Activated CD8-positive, alpha-beta T cell treated with anti-CD3 and anti-CD28 coated beads, Interleukin-2, amount 10 ng/mL, durations not matched to agents 7 days and 5 days (primary cell): Measurements from ENCODE around the gene COL15A1. TPM values are rescaled to one million over a fixed set of nuclear protein-coding genes. Genes with fewer than 3 reads are reported as not detected.

ENCODE experiments used
- ATAC-seq: fragments of 150-1000 bp; cut with Tn5 transposase; one replicate; pipeline ENCODE4 v1.10.0; 2021; ENCODE audit warnings: moderate library complexity
- CTCF ChIA-PET: fragments of 350-600 bp; sonication (Branson Sonifier 250); formaldehyde crosslinking; loops from one replicate; lab custom pipeline; 2021; ENCODE audit warnings: antibody characterized with exemption; lab: Charles Lee
- POLR2A ChIA-PET: fragments of 350-600 bp; sonication (Branson Sonifier 250); formaldehyde crosslinking; loops from one replicate; lab custom pipeline; 2021; ENCODE audit warnings: antibody characterized with exemption; lab: Charles Lee
- DNase-seq: peaks from one replicate; pipeline ENCODE4 v3.0.0-alpha.2; 2020
- H3K27ac Mint-ChIP-seq: one replicate; pipeline ENCODE4 v1.8.0; 2021; ENCODE audit warnings: mild to moderate bottlenecking, mixed read lengths
- H3K27me3 Mint-ChIP-seq: one replicate; pipeline ENCODE4 v1.8.0; 2021; ENCODE audit warnings: low read depth, mixed read lengths
- H3K36me3 Mint-ChIP-seq: one replicate; pipeline ENCODE4 v1.8.0; 2021; ENCODE audit warnings: low read depth, mixed read lengths
- H3K4me1 Mint-ChIP-seq: one replicate; pipeline ENCODE4 v1.8.0; 2021; ENCODE audit warnings: low read depth, mixed read lengths
- H3K4me3 Mint-ChIP-seq: one replicate; pipeline ENCODE4 v1.8.0; 2021; ENCODE audit warnings: mild to moderate bottlenecking, mixed read lengths
- H3K9me3 Mint-ChIP-seq: one replicate; pipeline ENCODE4 v1.8.0; 2022; ENCODE audit warnings: mixed read lengths; ENCODE audit not compliant: insufficient read depth
- total RNA-seq, 2 experiments: library from RNA; stranded (reverse); gene quantifications; one replicate each; pipeline ENCODE4 v1.2.3, GENCODE V29; 2021

Gene COL15A1
- total RNA-seq, 2 experiments from 2014 or later = 0.37 to 0.76 TPM

GRCh38 chr9:99020786-99021436 lies 77.2 kb downstream of the COL15A1 start:
- DNase-seq (no peak), ATAC-seq (no peak)
- no peak overlapping the region for H3K4me3 Mint-ChIP-seq
- ChIA-PET POLR2A (no interaction called here), CTCF (no interaction called here)
- H3K27ac Mint-ChIP-seq = no peak overlapping the region
- H3K9me3 Mint-ChIP-seq = no peaks in the 10 kb centered on the region
- peaks cover 25% of the 10 kb centered on the region for H3K4me1 Mint-ChIP-seq
- H3K27me3 Mint-ChIP-seq = no peaks in the 10 kb centered on the region
- H3K36me3 Mint-ChIP-seq = peaks cover 2% of the 10 kb centered on the region

- ATAC-seq (no peak), DNase-seq (no peak)
- H3K27me3 Mint-ChIP-seq = no peaks in the 10 kb centered on the region
- no peak overlapping the region for H3K4me3 Mint-ChIP-seq
- POLR2A ChIA-PET = no interaction called here
- H3K4me1 Mint-ChIP-seq = peaks cover 25% of the 10 kb centered on the region
- H3K36me3 Mint-ChIP-seq = peaks cover 2% of the 10 kb centered on the region
- CTCF ChIA-PET = no interaction called here
- H3K9me3 Mint-ChIP-seq = no peaks in the 10 kb centered on the region
- no peak overlapping the region for H3K27ac Mint-ChIP-seq
These were observed 77.8 kb downstream of the COL15A1 start for GRCh38 chr9:99021512-99021911.

GRCh38 chr9:99023231-99023630 lies 79.5 kb downstream of the COL15A1 start:
- Mint-ChIP-seq H3K27ac (no peak overlapping the region), H3K9me3 (no peaks in the 10 kb centered on the region), H3K4me3 (no peak overlapping the region), H3K27me3 (no peaks in the 10 kb centered on the region), H3K36me3 (peaks cover 2% of the 10 kb centered on the region), H3K4me1 (peaks cover 40% of the 10 kb centered on the region)
- POLR2A ChIA-PET = interaction anchor here (1.0 kb wide), 1 partner anchor 10 kb away, joined by 3 read pairs; no protein-coding TSS in a partner anchor
- DNase-seq (no peak), ATAC-seq (no peak)
- CTCF ChIA-PET = interaction anchor here (1.6 kb wide), 1 partner anchor 10 kb away, joined by 7 read pairs; no protein-coding TSS in a partner anchor

GRCh38 chr9:99023831-99024230 lies 80.1 kb downstream of the COL15A1 start:
- no peaks in the 10 kb centered on the region for H3K9me3 Mint-ChIP-seq
- H3K4me1 Mint-ChIP-seq = peaks cover 37% of the 10 kb centered on the region
- no peak overlapping the region for H3K4me3 Mint-ChIP-seq
- H3K27ac Mint-ChIP-seq = no peak overlapping the region
- H3K27me3 Mint-ChIP-seq = no peaks in the 10 kb centered on the region
- ATAC-seq = no peak
- no peak for DNase-seq
- POLR2A ChIA-PET = interaction anchor here (1.0 kb wide), 1 partner anchor 10 kb away, joined by 3 read pairs; no protein-coding TSS in a partner anchor
- CTCF ChIA-PET = interaction anchor here (1.6 kb wide), 1 partner anchor 10 kb away, joined by 7 read pairs; no protein-coding TSS in a partner anchor
- H3K36me3 Mint-ChIP-seq = peaks cover under 1% of the 10 kb centered on the region

GRCh38 chr9:99024959-99025358 lies 81.3 kb downstream of the COL15A1 start:
- no peaks in the 10 kb centered on the region for H3K9me3 Mint-ChIP-seq
- DNase-seq (no peak), ATAC-seq (no peak)
- no peaks in the 10 kb centered on the region for H3K36me3 Mint-ChIP-seq
- peaks cover 38% of the 10 kb centered on the region for H3K4me1 Mint-ChIP-seq
- no peaks in the 10 kb centered on the region for H3K27me3 Mint-ChIP-seq
- CTCF ChIA-PET = interaction anchor here (3.7 kb wide), 1 partner anchor 12 kb away, joined by 24 read pairs; no protein-coding TSS in a partner anchor
- POLR2A ChIA-PET = no interaction called here
- no peak overlapping the region for H3K4me3 Mint-ChIP-seq
- H3K27ac Mint-ChIP-seq = no peak overlapping the region

- peak overlapping the region; percentile 33 for H3K27ac Mint-ChIP-seq
- peaks cover 45% of the 10 kb centered on the region for H3K4me1 Mint-ChIP-seq
- H3K9me3 Mint-ChIP-seq = no peaks in the 10 kb centered on the region
- peaks cover 2% of the 10 kb centered on the region for H3K27me3 Mint-ChIP-seq
- H3K36me3 Mint-ChIP-seq = peaks cover 3% of the 10 kb centered on the region
- POLR2A ChIA-PET = no interaction called here
- CTCF ChIA-PET = interaction anchor here (1.4 to 3.7 kb wide), 3 partner anchors 12 to 178 kb away, joined by 4 to 24 read pairs (median 4); no protein-coding TSS in a partner anchor
- no peak overlapping the region for H3K4me3 Mint-ChIP-seq
- DNase-seq (no peak), ATAC-seq (no peak)
These were observed 82.0 kb downstream of the COL15A1 start for GRCh38 chr9:99025616-99026270.

- DNase-seq (no peak), ATAC-seq (no peak)
- Mint-ChIP-seq H3K36me3 (peaks cover 3% of the 10 kb centered on the region), H3K4me1 (peaks cover 45% of the 10 kb centered on the region), H3K27ac (peak overlapping the region; percentile 5), H3K9me3 (no peaks in the 10 kb centered on the region), H3K27me3 (peaks cover 2% of the 10 kb centered on the region), H3K4me3 (no peak overlapping the region)
- ChIA-PET CTCF (interaction anchor here (1.0 to 3.7 kb wide), 9 partner anchors 8 to 178 kb away, joined by 3 to 24 read pairs (median 4); no protein-coding TSS in a partner anchor), POLR2A (interaction anchor here (0.7 to 1.1 kb wide), 2 partner anchors 78 to 80 kb away, joined by 3 read pairs; partner anchors contain the start of gene TGFBR1)
These were observed 82.7 kb downstream of the COL15A1 start for GRCh38 chr9:99026271-99026955.

GRCh38 chr9:99026956-99027298 lies 83.2 kb downstream of the COL15A1 start:
- CTCF ChIA-PET = interaction anchor here (1.0 to 3.7 kb wide), 10 partner anchors 8 to 179 kb away, joined by 3 to 24 read pairs (median 4); no protein-coding TSS in a partner anchor
- H3K27me3 Mint-ChIP-seq = peaks cover 2% of the 10 kb centered on the region
- H3K4me1 Mint-ChIP-seq = peaks cover 45% of the 10 kb centered on the region
- POLR2A ChIA-PET = interaction anchor here (0.7 to 1.1 kb wide), 2 partner anchors 77 to 80 kb away, joined by 3 read pairs; partner anchors contain the start of gene TGFBR1
- DNase-seq (no peak), ATAC-seq (no peak)
- H3K27ac Mint-ChIP-seq = peak overlapping the region; percentile 5
- H3K4me3 Mint-ChIP-seq = no peak overlapping the region
- peaks cover 3% of the 10 kb centered on the region for H3K36me3 Mint-ChIP-seq
- H3K9me3 Mint-ChIP-seq = no peaks in the 10 kb centered on the region

- Mint-ChIP-seq H3K27ac (peak overlapping the region; percentile 31), H3K4me3 (no peak overlapping the region), H3K36me3 (peaks cover 3% of the 10 kb centered on the region), H3K4me1 (peaks cover 43% of the 10 kb centered on the region), H3K9me3 (no peaks in the 10 kb centered on the region), H3K27me3 (peaks cover 2% of the 10 kb centered on the region)
- ATAC-seq = no peak
- ChIA-PET CTCF (interaction anchor here (1.0 to 3.7 kb wide), 12 partner anchors 9 to 179 kb away, joined by 3 to 24 read pairs (median 4); no protein-coding TSS in a partner anchor), POLR2A (interaction anchor here (1.0 to 1.1 kb wide), 2 partner anchors 31 to 79 kb away, joined by 3 read pairs; no protein-coding TSS in a partner anchor)
- no peak for DNase-seq
These were observed 83.7 kb downstream of the COL15A1 start for GRCh38 chr9:99027443-99027842.

- H3K27ac Mint-ChIP-seq = no peak overlapping the region
- peaks cover 3% of the 10 kb centered on the region for H3K36me3 Mint-ChIP-seq
- H3K4me3 Mint-ChIP-seq = no peak overlapping the region
- CTCF ChIA-PET = interaction anchor here (1.4 to 1.6 kb wide), 2 partner anchors 9 to 26 kb away, joined by 3 read pairs; no protein-coding TSS in a partner anchor
- POLR2A ChIA-PET = no interaction called here
- peaks cover 2% of the 10 kb centered on the region for H3K27me3 Mint-ChIP-seq
- peaks cover 43% of the 10 kb centered on the region for H3K4me1 Mint-ChIP-seq
- DNase-seq (no peak), ATAC-seq (no peak)
- no peaks in the 10 kb centered on the region for H3K9me3 Mint-ChIP-seq
These were observed 85.5 kb downstream of the COL15A1 start for GRCh38 chr9:99029083-99029645.

- peaks cover 2% of the 10 kb centered on the region for H3K27me3 Mint-ChIP-seq
- CTCF ChIA-PET = interaction anchor here (0.7 to 1.6 kb wide), 5 partner anchors 8 to 28 kb away, joined by 3 to 6 read pairs (median 3); no protein-coding TSS in a partner anchor
- H3K9me3 Mint-ChIP-seq = no peaks in the 10 kb centered on the region
- peaks cover 3% of the 10 kb centered on the region for H3K36me3 Mint-ChIP-seq
- no peak overlapping the region for H3K4me3 Mint-ChIP-seq
- ATAC-seq = no peak
- H3K4me1 Mint-ChIP-seq = peaks cover 50% of the 10 kb centered on the region
- H3K27ac Mint-ChIP-seq = no peak overlapping the region
- POLR2A ChIA-PET = no interaction called here
- DNase-seq = no peak
These were observed 86.4 kb downstream of the COL15A1 start for GRCh38 chr9:99030092-99030511.
